K562 (cell line): ENCODE measurements around the gene RIT2. TPM values are rescaled to one million over a fixed set of nuclear protein-coding genes. Genes with fewer than 3 reads are reported as not detected.

Experiments
- ATAC-seq: fragments of 200-7000 bp; cut with Tn5 transposase; 3 replicates; pipeline ENCODE4 v1.9.1; 2020; ENCODE audit warnings: moderate library complexity
- BruUV-seq: library from RNA; stranded (reverse); fragments of 400-500 nt; replicated peaks from 2 replicates; lab custom pipeline; 2021; lab: Mats Ljungman, UMichigan
- CTCF ChIA-PET: fragments of 300-600 bp; formaldehyde crosslinking; extraction: SDS; loops from one replicate; lab custom pipeline; 2021; ENCODE audit warnings: low intra/inter-chr PET ratio; lab: Yijun Ruan, JAX
- POLR2A ChIA-PET: fragments of 300-600, 350-650 bp; sonication (Branson Sonifier 250); formaldehyde crosslinking; extraction: SDS; loops from one replicate; lab custom pipeline; 2021; ENCODE audit warnings: antibody characterized with exemption, inconsistent platforms; lab: Yijun Ruan, JAX
- DNase-seq, 4 experiments: peaks; one replicate each; pipeline versions ENCODE4 v3.0.0 to v3.0.0-alpha.2; 2011 to 2018; ENCODE audit warnings: low spot score in 3 of 4, mixed read lengths in 3 of 4; ENCODE audit errors: extremely low read depth in 1 of 4
- FAIRE-seq: peaks from 2 replicates; lab custom pipeline; 2011; peaks lifted over from hg19 to GRCh38; lab: Jason Lieb, UNC
- H2AFZ ChIP-seq: 2 replicates; pipeline ENCODE4 v1.6.0; 2011; ENCODE audit warnings: low read depth, low read length, control low read depth, inconsistent platforms
- H3K27ac ChIP-seq: fragments of 200-600 bp; 3 replicates; pipeline ENCODE4 v1.8.0; 2011; ENCODE audit warnings: low read depth, mild to moderate bottlenecking, control low read depth, inconsistent platforms, low read length, moderate library complexity, mixed read lengths; ENCODE audit errors: extremely low read depth
- H3K27me3 ChIP-seq, 2 experiments: fragments of 300-600 bp in 1 of 2; 2 replicates in 1 of 2; 3 replicates in 1 of 2; pipeline versions ENCODE4 v1.6.0 to v1.8.0; 2011; ENCODE audit warnings: inconsistent platforms in 2 of 2, low read length in 2 of 2, mild to moderate bottlenecking in 1 of 2, mixed read lengths in 1 of 2, moderate library complexity in 1 of 2; ENCODE audit not compliant: control insufficient read depth in 2 of 2, insufficient read depth in 2 of 2
- H3K36me3 ChIP-seq: fragments of 300-600 bp; 3 replicates; pipeline ENCODE4 v1.8.0; 2011; ENCODE audit warnings: mild to moderate bottlenecking, low read length, inconsistent platforms; ENCODE audit not compliant: control insufficient read depth, insufficient read depth
- H3K4me1 ChIP-seq, 2 experiments: fragments of 200-600 bp in 1 of 2; replicated peaks in 1 of 2; 2 replicates in 1 of 2; 3 replicates in 1 of 2; pipeline versions ENCODE4 v1.5.1 to v1.8.0; 2011; ENCODE audit warnings: inconsistent platforms in 2 of 2, low read length in 2 of 2, mild to moderate bottlenecking in 1 of 2, mixed read lengths in 1 of 2, moderate library complexity in 1 of 2; ENCODE audit not compliant: control insufficient read depth in 2 of 2, insufficient read depth in 2 of 2
- H3K4me2 ChIP-seq: 2 replicates; pipeline ENCODE4 v1.6.1; 2011; ENCODE audit warnings: low read length, control low read depth, inconsistent platforms, mixed read lengths; ENCODE audit not compliant: insufficient read depth
- H3K4me3 ChIP-seq: fragments of 200-600 bp; sonication (generic), shearing (Covaris generic); 2 replicates; pipeline ENCODE4 v1.5.1; 2016; ENCODE audit warnings: control low read depth, inconsistent platforms
- H3K79me2 ChIP-seq: fragments of 200-600 bp; 3 replicates; pipeline ENCODE4 v1.8.0; 2011; ENCODE audit warnings: low read length, inconsistent platforms; ENCODE audit not compliant: control insufficient read depth, insufficient read depth
- H3K9ac ChIP-seq, 2 experiments: 2 replicates each; pipeline versions ENCODE4 v1.6.0 to v1.6.1; 2011; ENCODE audit warnings: low read depth in 2 of 2, low read length in 2 of 2, control low read depth in 1 of 2, inconsistent platforms in 1 of 2, mild to moderate bottlenecking in 1 of 2, mixed read lengths in 1 of 2; ENCODE audit not compliant: insufficient read depth in 1 of 2
- H3K9me1 ChIP-seq: one replicate; pipeline ENCODE4 v1.6.0; 2011; ENCODE audit warnings: inconsistent platforms, mild to moderate bottlenecking, low read length, moderate library complexity; ENCODE audit not compliant: control insufficient read depth, insufficient read depth
- H3K9me3 ChIP-seq: replicated peaks from 2 replicates; pipeline ENCODE4 v1.5.1; 2011; ENCODE audit warnings: low read depth, low read length, inconsistent platforms; ENCODE audit not compliant: control insufficient read depth, insufficient read depth
- H4K20me1 ChIP-seq: replicated peaks from 2 replicates; pipeline ENCODE4 v1.6.1; 2011; ENCODE audit warnings: low read length, inconsistent platforms, mixed read lengths; ENCODE audit not compliant: control insufficient read depth, insufficient read depth
- BCL6 ChIP-seq: fragments of 250-450 bp; sonication (Bioruptor Pico); IDR thresholded peaks from 2 replicates; pipeline ENCODE4 v1.4.0; 2020
- ELF2 ChIP-seq: fragments of 250-450 bp; sonication (Bioruptor Pico); IDR thresholded peaks from 2 replicates; pipeline ENCODE4 v1.5.0; 2021; ENCODE audit warnings: mild to moderate bottlenecking
- GABPA ChIP-seq: fragments of 200-800 bp; sonication (Bioruptor generic); conservative IDR thresholded peaks from 2 replicates; pipeline ENCODE4 v1.6.1; 2016; ENCODE audit warnings: low read depth, missing genetic modification characterization, missing compliant biosample characterization
- MBD2 ChIP-seq: sonication (generic); IDR thresholded peaks from 2 replicates; pipeline ENCODE4 v1.6.1; 2016; ENCODE audit warnings: low read depth, borderline replicate concordance
- SMARCA5 ChIP-seq: fragments of 450-650 bp; IDR thresholded peaks from 2 replicates; pipeline ENCODE4 v1.6.1; 2016
- ZNF165 ChIP-seq: fragments of 250-450 bp; sonication (Bioruptor Pico); IDR thresholded peaks from 2 replicates; pipeline ENCODE4 v1.4.0; 2020; ENCODE audit warnings: borderline replicate concordance
- ZNF644 ChIP-seq: fragments of 200-800 bp; sonication (Bioruptor generic); IDR thresholded peaks from 2 replicates; pipeline ENCODE4 v1.6.1; 2016; ENCODE audit warnings: low read depth, missing genetic modification characterization, missing compliant biosample characterization
- WGBS: fragments of 100-300 bp; shearing (Covaris generic); methylation state at CpG from one replicate; pipeline ENCODE4 v1.1.6; 2016; ENCODE audit warnings: low coverage, mixed read lengths; ENCODE audit not compliant: insufficient coverage; ENCODE audit errors: missing lambda C conversion rate; 5-methylcytosine and 5-hydroxymethylcytosine counted together
- in situ Hi-C: fragments of 300-500 bp; cut with MboI; formaldehyde crosslinking; loops from 4 replicates; pipeline ENCODE4 v1.15.0; 2018; ENCODE audit warnings: inconsistent platforms, mixed read lengths
- intact Hi-C: fragments of 100-400 bp; cut with micrococcal nuclease; formaldehyde crosslinking; loops from 2 replicates; pipeline ENCODE4 v1.14.2; 2022
- polyA plus RNA-seq, 8 experiments: library from polyadenylated mRNA; depleted of rRNA in 4 of 8; stranded (reverse) in 5 of 8; unstranded in 3 of 8; fragments of >200 nt; fragmentation: Nextera tagmentation in 2 of 8; fragmentation: Illumina TruSeq in 1 of 8; extraction: Ambion mirVana in 2 of 8; extraction: Trizol in 1 of 8; gene quantifications; 2 replicates each; pipeline versions ENCODE4 v1.2.1 to v1.2.3, GENCODE V29; 2011 to 2014; ENCODE audit warnings: inconsistent platforms in 1 of 8, missing spikeins in 1 of 8
- total RNA-seq, 7 experiments: library from RNA; depleted of rRNA in 6 of 7; stranded (reverse); fragments of >200 nt in 6 of 7; fragmentation: Illumina TruSeq in 2 of 7; extraction: Trizol in 2 of 7; gene quantifications; 2 replicates each; pipeline versions ENCODE4 v1.2.1 to v1.2.3, GENCODE V29; 2011 to 2021; ENCODE audit warnings: low replicate concordance in 1 of 7
- TF ChIP-seq, protein P1 (sequence below): fragments of 450-650 bp; IDR thresholded peaks from 2 replicates; pipeline ENCODE4 v1.6.1; 2018; ENCODE audit not compliant: partially characterized antibody
- TF ChIP-seq, protein P2 (sequence below): IDR thresholded peaks from 2 replicates; pipeline ENCODE4 v1.6.1; 2012; ENCODE audit warnings: low read depth, low read length, improper control_type of control experiment, borderline replicate concordance
- TF ChIP-seq, protein P3 (sequence below): fragments of 450-650 bp; IDR thresholded peaks from one replicate; pipeline ENCODE4 v1.6.1; 2018; ENCODE audit warnings: mild to moderate bottlenecking, moderate library complexity; ENCODE audit not compliant: partially characterized antibody
- TF ChIP-seq, protein P4 (sequence below): fragments of 450-650 bp; formaldehyde crosslinking; IDR thresholded peaks from 2 replicates; pipeline ENCODE4 v1.4.0; 2022; ENCODE audit warnings: missing genetic modification characterization
- TF ChIP-seq, protein P5 (sequence below): sonication (generic); formaldehyde crosslinking; IDR thresholded peaks from 2 replicates; pipeline ENCODE4 v1.4.0; 2020; ENCODE audit warnings: mild to moderate bottlenecking, missing genetic modification reagents

RIT2 gene
- total and polyA plus RNA-seq, 9 of the 15 experiments (the other 6 are each of a cell fraction or from before 2014, with no cell fraction given) = not detected

DNA sequence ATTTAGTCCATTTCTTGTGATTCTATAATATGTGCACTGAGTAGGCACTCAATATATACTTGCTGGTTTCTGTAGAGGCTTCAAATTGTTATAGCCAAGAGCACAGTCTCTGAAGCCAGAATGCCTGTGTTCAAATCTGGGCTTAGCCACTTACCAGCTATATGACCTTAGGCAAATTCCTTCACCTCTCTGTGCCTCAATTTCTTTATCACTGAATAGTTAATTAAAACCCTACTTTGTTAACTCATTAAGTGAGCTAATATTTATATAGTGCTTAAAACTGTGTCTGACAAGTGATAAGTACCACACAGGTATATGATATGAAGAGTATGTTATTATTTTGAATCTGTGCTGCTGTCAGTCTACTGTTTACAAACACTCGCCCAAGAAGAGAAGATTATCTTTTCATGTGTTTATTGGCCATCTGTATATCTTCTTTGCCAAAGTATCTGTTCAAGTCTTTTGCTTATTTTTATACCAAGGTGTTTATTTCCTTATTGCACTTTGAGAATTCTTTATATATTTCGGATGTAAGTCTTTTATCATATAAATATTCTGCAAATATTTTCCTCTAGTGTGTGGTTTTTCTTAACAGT is 1.3 kb upstream of the RIT2 start:
- Histone ChIP-seq H3K9me3 (no peaks in the 10 kb centered on the region), H3K9ac (no peak overlapping the region), H3K27me3 (no peaks in the 10 kb centered on the region), H3K4me1 (no peaks in the 10 kb centered on the region), H4K20me1 (no peaks in the 10 kb centered on the region), H3K4me2 (no peak overlapping the region), H3K79me2 (no peaks in the 10 kb centered on the region), H3K27ac (no peak overlapping the region), H3K4me3 (no peak overlapping the region), H3K36me3 (no peaks in the 10 kb centered on the region), H3K9me1 (no peaks in the 10 kb centered on the region), H2AFZ (no peak overlapping the region)
- ChIA-PET CTCF (no interaction called here), POLR2A (no interaction called here)
- DNase-seq = no peak
- 0% methylated on average over 2 of the region's 2 CpGs for WGBS
- in situ Hi-C loops (no loop called here), intact Hi-C loops (no loop called here)
- FAIRE-seq = no peak
- no peak for ATAC-seq
- BruUV-seq = no TSS peak
- TF ChIP-seq, protein P1, sequence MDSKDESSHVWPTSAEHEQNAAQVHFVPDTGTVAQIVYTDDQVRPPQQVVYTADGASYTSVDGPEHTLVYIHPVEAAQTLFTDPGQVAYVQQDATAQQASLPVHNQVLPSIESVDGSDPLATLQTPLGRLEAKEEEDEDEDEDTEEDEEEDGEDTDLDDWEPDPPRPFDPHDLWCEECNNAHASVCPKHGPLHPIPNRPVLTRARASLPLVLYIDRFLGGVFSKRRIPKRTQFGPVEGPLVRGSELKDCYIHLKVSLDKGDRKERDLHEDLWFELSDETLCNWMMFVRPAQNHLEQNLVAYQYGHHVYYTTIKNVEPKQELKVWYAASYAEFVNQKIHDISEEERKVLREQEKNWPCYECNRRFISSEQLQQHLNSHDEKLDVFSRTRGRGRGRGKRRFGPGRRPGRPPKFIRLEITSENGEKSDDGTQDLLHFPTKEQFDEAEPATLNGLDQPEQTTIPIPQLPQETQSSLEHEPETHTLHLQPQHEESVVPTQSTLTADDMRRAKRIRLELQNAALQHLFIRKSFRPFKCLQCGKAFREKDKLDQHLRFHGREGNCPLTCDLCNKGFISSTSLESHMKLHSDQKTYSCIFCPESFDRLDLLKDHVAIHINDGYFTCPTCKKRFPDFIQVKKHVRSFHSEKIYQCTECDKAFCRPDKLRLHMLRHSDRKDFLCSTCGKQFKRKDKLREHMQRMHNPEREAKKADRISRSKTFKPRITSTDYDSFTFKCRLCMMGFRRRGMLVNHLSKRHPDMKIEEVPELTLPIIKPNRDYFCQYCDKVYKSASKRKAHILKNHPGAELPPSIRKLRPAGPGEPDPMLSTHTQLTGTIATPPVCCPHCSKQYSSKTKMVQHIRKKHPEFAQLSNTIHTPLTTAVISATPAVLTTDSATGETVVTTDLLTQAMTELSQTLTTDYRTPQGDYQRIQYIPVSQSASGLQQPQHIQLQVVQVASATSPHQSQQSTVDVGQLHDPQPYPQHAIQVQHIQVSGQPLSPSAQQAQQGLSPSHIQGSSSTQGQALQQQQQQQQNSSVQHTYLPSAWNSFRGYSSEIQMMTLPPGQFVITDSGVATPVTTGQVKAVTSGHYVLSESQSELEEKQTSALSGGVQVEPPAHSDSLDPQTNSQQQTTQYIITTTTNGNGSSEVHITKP = no peak
- TF ChIP-seq ZNF165 (CRISPR knock-in tag) = no peak
- no peak for TF ChIP-seq MBD2
- TF ChIP-seq, protein P2, sequence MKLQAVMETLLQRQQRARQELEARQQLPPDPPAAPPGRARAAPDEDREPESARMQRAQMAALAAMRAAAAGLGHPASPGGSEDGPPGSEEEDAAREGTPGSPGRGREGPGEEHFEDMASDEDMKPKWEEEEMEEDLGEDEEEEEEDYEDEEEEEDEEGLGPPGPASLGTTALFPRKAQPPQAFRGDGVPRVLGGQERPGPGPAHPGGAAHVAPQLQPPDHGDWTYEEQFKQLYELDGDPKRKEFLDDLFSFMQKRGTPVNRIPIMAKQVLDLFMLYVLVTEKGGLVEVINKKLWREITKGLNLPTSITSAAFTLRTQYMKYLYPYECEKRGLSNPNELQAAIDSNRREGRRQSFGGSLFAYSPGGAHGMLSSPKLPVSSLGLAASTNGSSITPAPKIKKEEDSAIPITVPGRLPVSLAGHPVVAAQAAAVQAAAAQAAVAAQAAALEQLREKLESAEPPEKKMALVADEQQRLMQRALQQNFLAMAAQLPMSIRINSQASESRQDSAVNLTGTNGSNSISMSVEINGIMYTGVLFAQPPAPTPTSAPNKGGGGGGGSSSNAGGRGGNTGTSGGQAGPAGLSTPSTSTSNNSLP = no peak
- TF ChIP-seq, protein P3, sequence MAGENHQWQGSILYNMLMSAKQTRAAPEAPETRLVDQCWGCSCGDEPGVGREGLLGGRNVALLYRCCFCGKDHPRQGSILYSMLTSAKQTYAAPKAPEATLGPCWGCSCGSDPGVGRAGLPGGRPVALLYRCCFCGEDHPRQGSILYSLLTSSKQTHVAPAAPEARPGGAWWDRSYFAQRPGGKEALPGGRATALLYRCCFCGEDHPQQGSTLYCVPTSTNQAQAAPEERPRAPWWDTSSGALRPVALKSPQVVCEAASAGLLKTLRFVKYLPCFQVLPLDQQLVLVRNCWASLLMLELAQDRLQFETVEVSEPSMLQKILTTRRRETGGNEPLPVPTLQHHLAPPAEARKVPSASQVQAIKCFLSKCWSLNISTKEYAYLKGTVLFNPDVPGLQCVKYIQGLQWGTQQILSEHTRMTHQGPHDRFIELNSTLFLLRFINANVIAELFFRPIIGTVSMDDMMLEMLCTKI = no peak
- no peak for TF ChIP-seq GABPA (tag)
- TF ChIP-seq, protein P4, sequence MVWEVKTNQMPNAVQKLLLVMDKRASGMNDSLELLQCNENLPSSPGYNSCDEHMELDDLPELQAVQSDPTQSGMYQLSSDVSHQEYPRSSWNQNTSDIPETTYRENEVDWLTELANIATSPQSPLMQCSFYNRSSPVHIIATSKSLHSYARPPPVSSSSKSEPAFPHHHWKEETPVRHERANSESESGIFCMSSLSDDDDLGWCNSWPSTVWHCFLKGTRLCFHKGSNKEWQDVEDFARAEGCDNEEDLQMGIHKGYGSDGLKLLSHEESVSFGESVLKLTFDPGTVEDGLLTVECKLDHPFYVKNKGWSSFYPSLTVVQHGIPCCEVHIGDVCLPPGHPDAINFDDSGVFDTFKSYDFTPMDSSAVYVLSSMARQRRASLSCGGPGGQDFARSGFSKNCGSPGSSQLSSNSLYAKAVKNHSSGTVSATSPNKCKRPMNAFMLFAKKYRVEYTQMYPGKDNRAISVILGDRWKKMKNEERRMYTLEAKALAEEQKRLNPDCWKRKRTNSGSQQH (CRISPR knock-in tag) = no peak
- no peak for TF ChIP-seq ELF2
- TF ChIP-seq BCL6 (CRISPR knock-in tag) = no peak
- TF ChIP-seq, protein P5, sequence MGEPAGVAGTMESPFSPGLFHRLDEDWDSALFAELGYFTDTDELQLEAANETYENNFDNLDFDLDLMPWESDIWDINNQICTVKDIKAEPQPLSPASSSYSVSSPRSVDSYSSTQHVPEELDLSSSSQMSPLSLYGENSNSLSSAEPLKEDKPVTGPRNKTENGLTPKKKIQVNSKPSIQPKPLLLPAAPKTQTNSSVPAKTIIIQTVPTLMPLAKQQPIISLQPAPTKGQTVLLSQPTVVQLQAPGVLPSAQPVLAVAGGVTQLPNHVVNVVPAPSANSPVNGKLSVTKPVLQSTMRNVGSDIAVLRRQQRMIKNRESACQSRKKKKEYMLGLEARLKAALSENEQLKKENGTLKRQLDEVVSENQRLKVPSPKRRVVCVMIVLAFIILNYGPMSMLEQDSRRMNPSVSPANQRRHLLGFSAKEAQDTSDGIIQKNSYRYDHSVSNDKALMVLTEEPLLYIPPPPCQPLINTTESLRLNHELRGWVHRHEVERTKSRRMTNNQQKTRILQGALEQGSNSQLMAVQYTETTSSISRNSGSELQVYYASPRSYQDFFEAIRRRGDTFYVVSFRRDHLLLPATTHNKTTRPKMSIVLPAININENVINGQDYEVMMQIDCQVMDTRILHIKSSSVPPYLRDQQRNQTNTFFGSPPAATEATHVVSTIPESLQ (CRISPR knock-in tag) = no peak
- TF ChIP-seq ZNF644 (tag) = no peak
- no peak for TF ChIP-seq SMARCA5
